ENCODE data around the gene ARL10.

The ARL10 gene

GRCh38 chr5:176413255-176413565 is 47.9 kb downstream of the ARL10 start:
- DNase-seq = no peak

GRCh38 chr5:176413709-176414191 is 48.5 kb downstream of the ARL10 start:
- no peak for DNase-seq

- DNase-seq = no peak
Measured at GRCh38 chr5:176414704-176415103, 49.4 kb downstream of the ARL10 start.

GRCh38 chr5:176415240-176415951 is 50.1 kb downstream of the ARL10 start:
- DNase-seq = no peak

GRCh38 chr5:176415952-176416924 is 51.0 kb downstream of the ARL10 start, which contains the start of gene CLTB:
Gene CLTB, minus strand, starts transcription at chr5:176416539. Its CDS starts 176 bp downstream, at chr5:176416363.
- DNase-seq = peak; percentile 97

- DNase-seq = no peak
Measured at GRCh38 chr5:176416965-176417364, 51.7 kb downstream of the ARL10 start.

GRCh38 chr5:176418251-176418650 is 53.0 kb downstream of the ARL10 start:
- DNase-seq = no peak

GRCh38 chr5:176420086-176420485 is 54.8 kb downstream of the ARL10 start:
- no peak for DNase-seq

GRCh38 chr5:176420972-176421544 is 55.8 kb downstream of the ARL10 start:
- DNase-seq = no peak

GRCh38 chr5:176424181-176424580 is 58.9 kb downstream of the ARL10 start:
- no peak for DNase-seq

GRCh38 chr5:176425138-176425537 is 59.9 kb downstream of the ARL10 start:
- DNase-seq = no peak

- no peak for DNase-seq
Measured at GRCh38 chr5:176425791-176426190, 60.5 kb downstream of the ARL10 start.

GRCh38 chr5:176426876-176427275 is 61.6 kb downstream of the ARL10 start:
- DNase-seq = no peak

GRCh38 chr5:176427971-176428370 is 62.7 kb downstream of the ARL10 start:
- no peak for DNase-seq

GRCh38 chr5:176429972-176430371 is 64.7 kb downstream of the ARL10 start:
- DNase-seq = no peak

Data from activated effector memory CD4-positive, alpha-beta T cell treated with anti-CD3 and anti-CD28 coated beads, Interleukin-2, amount 50 U/mL, for 16 hours (primary cell).